ENCODE results near the gene DTNA. TPM values are rescaled to one million over a fixed set of nuclear protein-coding genes. Genes with fewer than 3 reads are reported as not detected.

The DTNA gene
- total RNA-seq, 1 donor from 2014 or later, result 7.1 TPM

- Mint-ChIP-seq H3K27ac (ENCODE audit: unreplicated experiment) (peak overlapping the region; percentile 86), H3K4me3 (ENCODE audit: unreplicated experiment) (no peak overlapping the region), H3K4me1 (ENCODE audit: unreplicated experiment) (peaks cover 40% of the 10 kb centered on the region), H3K27me3 (ENCODE audit: unreplicated experiment) (no peaks in the 10 kb centered on the region), H3K36me3 (ENCODE audit: unreplicated experiment) (no peaks in the 10 kb centered on the region), H3K9me3 (ENCODE audit: unreplicated experiment) (no peaks in the 10 kb centered on the region)
- no peak for TF ChIP-seq CTCF (IDR thresholded peaks at IDR 0.05)
- DNase-seq (ENCODE audit: extremely low spot score, unreplicated experiment), result no peak
Measured at GRCh38 chr18:34772887-34773286, 62.8 kb downstream of the DTNA start.

- no peak for DNase-seq (ENCODE audit: extremely low spot score, unreplicated experiment)
- no peak overlapping the region for H3K4me3 Mint-ChIP-seq (ENCODE audit: unreplicated experiment)
- H3K27ac Mint-ChIP-seq (ENCODE audit: unreplicated experiment), result peak overlapping the region; percentile 86
- H3K9me3 Mint-ChIP-seq (ENCODE audit: unreplicated experiment), result no peaks in the 10 kb centered on the region
- H3K4me1 Mint-ChIP-seq (ENCODE audit: unreplicated experiment), result peaks cover 36% of the 10 kb centered on the region
- no peaks in the 10 kb centered on the region for H3K36me3 Mint-ChIP-seq (ENCODE audit: unreplicated experiment)
- no peaks in the 10 kb centered on the region for H3K27me3 Mint-ChIP-seq (ENCODE audit: unreplicated experiment)
- no peak for TF ChIP-seq CTCF (IDR thresholded peaks at IDR 0.05)
Measured at GRCh38 chr18:34773378-34773777, 63.3 kb downstream of the DTNA start.

- H3K27me3 Mint-ChIP-seq (ENCODE audit: unreplicated experiment), result no peaks in the 10 kb centered on the region
- H3K4me3 Mint-ChIP-seq (ENCODE audit: unreplicated experiment), result peak overlapping the region; percentile 39
- peaks cover 33% of the 10 kb centered on the region for H3K4me1 Mint-ChIP-seq (ENCODE audit: unreplicated experiment)
- no peaks in the 10 kb centered on the region for H3K36me3 Mint-ChIP-seq (ENCODE audit: unreplicated experiment)
- DNase-seq (ENCODE audit: extremely low spot score, unreplicated experiment), result no peak
- no peaks in the 10 kb centered on the region for H3K9me3 Mint-ChIP-seq (ENCODE audit: unreplicated experiment)
- H3K27ac Mint-ChIP-seq (ENCODE audit: unreplicated experiment), result peak overlapping the region; percentile 86
- no peak for TF ChIP-seq CTCF (IDR thresholded peaks at IDR 0.05)
Measured at GRCh38 chr18:34773961-34774766, 64.1 kb downstream of the DTNA start.

GRCh38 chr18:34775461-34775860 is 65.4 kb downstream of the DTNA start:
- no peaks in the 10 kb centered on the region for H3K36me3 Mint-ChIP-seq (ENCODE audit: unreplicated experiment)
- TF ChIP-seq CTCF (IDR thresholded peaks at IDR 0.05), result no peak
- no peak overlapping the region for H3K4me3 Mint-ChIP-seq (ENCODE audit: unreplicated experiment)

GRCh38 chr18:34779112-34779511 is 69.0 kb downstream of the DTNA start:
- TF ChIP-seq CTCF (IDR thresholded peaks at IDR 0.05), result no peak
- Mint-ChIP-seq H3K4me1 (ENCODE audit: unreplicated experiment) (peaks cover 21% of the 10 kb centered on the region), H3K27ac (ENCODE audit: unreplicated experiment) (no peak overlapping the region), H3K9me3 (ENCODE audit: unreplicated experiment) (no peaks in the 10 kb centered on the region), H3K27me3 (ENCODE audit: unreplicated experiment) (no peaks in the 10 kb centered on the region), H3K4me3 (ENCODE audit: unreplicated experiment) (no peak overlapping the region), H3K36me3 (ENCODE audit: unreplicated experiment) (no peaks in the 10 kb centered on the region)
- no peak for DNase-seq (ENCODE audit: extremely low spot score, unreplicated experiment)

More at GRCh38 chr18:34775461-34775860, 65.4 kb downstream of the DTNA start:
- Mint-ChIP-seq H3K9me3 (ENCODE audit: unreplicated experiment) (no peaks in the 10 kb centered on the region), H3K27me3 (ENCODE audit: unreplicated experiment) (no peaks in the 10 kb centered on the region), H3K27ac (ENCODE audit: unreplicated experiment) (no peak overlapping the region), H3K4me1 (ENCODE audit: unreplicated experiment) (peaks cover 36% of the 10 kb centered on the region)
- no peak for DNase-seq (ENCODE audit: extremely low spot score, unreplicated experiment)
